GM12864 (cell line): ENCODE results near the gene USP21.
A peak's percentile ranks its signal among the peaks of the same experiment; 100 is the strongest.

Source experiments
- DNase-seq: peaks from one replicate; pipeline ENCODE4 v3.0.0-alpha.2; 2011; ENCODE audit warnings: low read depth
- H3K4me3 ChIP-seq: 2 replicates; pipeline ENCODE4 v1.5.1; 2011; ENCODE audit warnings: mild to moderate bottlenecking, low read depth, low read length, control low read depth
- TF ChIP-seq, protein P1 (sequence below): IDR thresholded peaks from 2 replicates; pipeline ENCODE4 v1.5.1; 2011; ENCODE audit warnings: low read depth, mild to moderate bottlenecking, moderate library complexity, low read length, control low read depth, inconsistent platforms; ENCODE audit errors: missing control alignments

The USP21 gene

DNA sequence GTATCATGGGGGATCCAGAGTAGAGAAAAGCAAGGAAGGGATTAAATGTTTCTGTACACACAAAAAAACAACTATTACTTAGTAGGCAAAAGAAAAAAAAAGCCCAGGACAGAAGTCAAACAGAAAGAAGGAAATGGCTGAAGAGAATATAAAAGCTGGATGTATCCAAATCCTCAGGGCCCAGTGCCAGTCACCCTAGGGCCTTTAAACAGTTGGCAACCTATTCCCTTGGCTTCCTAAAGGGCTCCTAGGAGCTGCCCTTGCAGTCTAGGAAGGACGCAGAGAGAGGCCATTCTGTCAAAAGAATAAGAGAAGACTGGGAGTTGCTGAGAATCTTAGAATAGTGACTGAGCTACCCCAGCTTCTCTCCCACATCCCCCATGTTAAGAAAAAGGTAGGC lies 13.0 kb downstream of the USP21 start:
- H3K4me3 ChIP-seq, result no peak overlapping the region
- no peak for DNase-seq
- TF ChIP-seq, protein P1, sequence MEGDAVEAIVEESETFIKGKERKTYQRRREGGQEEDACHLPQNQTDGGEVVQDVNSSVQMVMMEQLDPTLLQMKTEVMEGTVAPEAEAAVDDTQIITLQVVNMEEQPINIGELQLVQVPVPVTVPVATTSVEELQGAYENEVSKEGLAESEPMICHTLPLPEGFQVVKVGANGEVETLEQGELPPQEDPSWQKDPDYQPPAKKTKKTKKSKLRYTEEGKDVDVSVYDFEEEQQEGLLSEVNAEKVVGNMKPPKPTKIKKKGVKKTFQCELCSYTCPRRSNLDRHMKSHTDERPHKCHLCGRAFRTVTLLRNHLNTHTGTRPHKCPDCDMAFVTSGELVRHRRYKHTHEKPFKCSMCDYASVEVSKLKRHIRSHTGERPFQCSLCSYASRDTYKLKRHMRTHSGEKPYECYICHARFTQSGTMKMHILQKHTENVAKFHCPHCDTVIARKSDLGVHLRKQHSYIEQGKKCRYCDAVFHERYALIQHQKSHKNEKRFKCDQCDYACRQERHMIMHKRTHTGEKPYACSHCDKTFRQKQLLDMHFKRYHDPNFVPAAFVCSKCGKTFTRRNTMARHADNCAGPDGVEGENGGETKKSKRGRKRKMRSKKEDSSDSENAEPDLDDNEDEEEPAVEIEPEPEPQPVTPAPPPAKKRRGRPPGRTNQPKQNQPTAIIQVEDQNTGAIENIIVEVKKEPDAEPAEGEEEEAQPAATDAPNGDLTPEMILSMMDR, result no peak

GRCh38 chr1:161172776-161173376 lies 13.6 kb downstream of the USP21 start:
- DNase-seq, result no peak
- TF ChIP-seq, protein P1, result no peak
- H3K4me3 ChIP-seq, result no peak overlapping the region

- no peak overlapping the region for H3K4me3 ChIP-seq
- DNase-seq, result no peak
- TF ChIP-seq, protein P1, result no peak
Measured at GRCh38 chr1:161173711-161174110, 14.4 kb downstream of the USP21 start.

DNA sequence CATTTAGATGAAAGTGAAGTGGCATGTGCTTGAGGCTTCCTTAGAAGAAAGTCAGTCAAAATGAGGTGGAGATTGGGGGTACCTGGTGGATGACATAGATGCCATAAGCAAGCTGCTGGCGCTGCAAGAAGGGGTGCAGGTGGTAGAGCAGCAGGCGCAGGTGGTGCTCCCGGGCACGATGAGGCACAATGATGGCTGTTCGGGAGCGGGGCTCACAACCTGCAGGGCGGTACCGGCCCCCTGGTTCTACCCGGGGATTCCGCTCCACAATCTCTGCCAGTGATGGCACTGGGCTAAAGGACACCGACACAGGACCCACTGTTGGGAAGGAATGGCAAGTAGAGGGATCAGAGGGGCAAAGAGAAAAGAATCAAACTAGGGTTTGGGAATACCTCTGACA lies 15.6 kb downstream of the USP21 start:
- DNase-seq, result no peak
- no peak overlapping the region for H3K4me3 ChIP-seq
- TF ChIP-seq, protein P1, result no peak

- TF ChIP-seq, protein P1, result no peak
Measured at GRCh38 chr1:161175771-161176453, 16.6 kb downstream of the USP21 start.

DNA sequence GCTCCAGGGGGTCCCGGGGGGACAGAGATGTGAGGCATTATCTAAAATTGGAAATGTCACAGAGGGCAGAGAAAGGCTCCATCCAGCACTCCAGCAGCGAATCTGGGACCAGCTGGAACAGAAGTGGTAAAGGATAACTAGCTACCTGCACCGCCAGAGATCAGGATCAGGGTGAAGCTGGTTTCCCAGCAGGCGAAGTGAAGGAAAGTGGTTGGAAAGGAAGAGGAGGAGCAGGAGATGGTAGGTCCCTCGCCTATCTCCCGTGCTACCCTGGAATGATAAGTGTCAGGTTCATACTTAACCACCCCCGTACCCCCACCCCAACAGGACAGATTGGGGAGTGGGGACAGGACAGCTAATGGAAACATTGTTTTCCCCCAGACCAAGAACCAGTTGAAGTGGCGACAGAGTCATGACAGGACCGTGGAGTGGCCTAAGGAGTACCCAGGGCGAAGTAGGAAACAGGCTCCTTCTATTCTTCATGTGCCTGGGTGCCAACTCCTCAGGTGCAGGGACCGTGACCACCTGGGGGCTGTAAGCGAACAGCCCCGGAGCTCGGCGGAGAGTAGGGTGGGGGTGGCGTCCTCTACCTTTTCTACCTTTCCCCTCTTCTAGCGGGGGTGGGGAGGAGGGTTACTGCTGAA lies 17.3 kb downstream of the USP21 start:
- peak overlapping the region; percentile 67 for H3K4me3 ChIP-seq
- TF ChIP-seq, protein P1, result no peak
- no peak for DNase-seq

More at GRCh38 chr1:161175771-161176453, 16.6 kb downstream of the USP21 start:
- DNase-seq, result no peak
- H3K4me3 ChIP-seq, result peak overlapping the region; percentile 67
